ENCODE data around the gene HLA-DRB5.
"Not testable (repeated sequence)": the region's sequence is repeated elsewhere in the genome, so short reads cannot be mapped to it uniquely, and the experiment has no call there.

DNA sequence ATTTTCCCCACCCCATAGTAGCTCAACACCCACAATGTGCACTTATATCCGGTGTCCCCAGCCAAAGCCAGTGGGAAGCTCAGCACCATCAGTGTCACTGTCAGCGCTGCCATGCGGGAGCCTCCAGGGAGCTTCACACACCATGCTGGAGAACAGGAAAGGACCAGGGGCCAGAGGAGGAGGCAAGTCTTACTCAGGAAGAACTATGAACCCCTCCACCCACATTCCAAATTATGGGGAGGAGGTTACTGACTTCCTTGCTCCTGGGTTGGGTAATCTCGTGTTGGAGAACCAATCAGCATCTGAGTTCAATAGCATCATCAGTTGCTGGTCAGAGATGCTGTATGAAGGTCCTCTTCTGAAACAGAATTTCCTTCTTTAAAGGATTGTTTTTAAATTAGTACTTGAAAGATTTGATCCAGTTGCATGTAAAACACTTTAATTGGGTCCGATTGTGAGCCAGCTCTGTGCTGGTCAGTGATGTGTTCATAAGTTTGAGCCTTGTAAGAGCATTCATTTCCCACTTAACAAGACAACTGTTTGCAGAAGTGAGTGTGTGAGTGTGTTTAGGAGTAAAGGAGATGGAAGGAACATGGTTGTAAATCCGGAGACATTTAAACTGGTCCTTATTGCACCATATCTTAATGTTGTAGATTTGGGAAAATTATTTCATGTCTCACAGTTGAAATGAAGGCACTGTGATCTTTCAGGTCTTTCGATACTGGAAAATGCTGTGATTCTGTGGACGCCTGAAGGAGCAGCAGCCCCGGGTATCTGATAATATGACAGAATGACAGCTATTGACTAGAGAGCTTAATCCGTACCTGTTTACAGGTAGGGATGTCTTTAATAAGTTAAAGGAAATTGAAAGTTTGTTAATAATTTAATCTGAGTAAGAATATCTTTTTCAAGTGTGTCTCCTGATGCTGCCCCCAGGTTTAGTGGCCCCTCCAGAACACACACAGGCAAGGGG lies 56.4 kb downstream of the HLA-DRB5 start:
- TF ChIP-seq, protein P1, sequence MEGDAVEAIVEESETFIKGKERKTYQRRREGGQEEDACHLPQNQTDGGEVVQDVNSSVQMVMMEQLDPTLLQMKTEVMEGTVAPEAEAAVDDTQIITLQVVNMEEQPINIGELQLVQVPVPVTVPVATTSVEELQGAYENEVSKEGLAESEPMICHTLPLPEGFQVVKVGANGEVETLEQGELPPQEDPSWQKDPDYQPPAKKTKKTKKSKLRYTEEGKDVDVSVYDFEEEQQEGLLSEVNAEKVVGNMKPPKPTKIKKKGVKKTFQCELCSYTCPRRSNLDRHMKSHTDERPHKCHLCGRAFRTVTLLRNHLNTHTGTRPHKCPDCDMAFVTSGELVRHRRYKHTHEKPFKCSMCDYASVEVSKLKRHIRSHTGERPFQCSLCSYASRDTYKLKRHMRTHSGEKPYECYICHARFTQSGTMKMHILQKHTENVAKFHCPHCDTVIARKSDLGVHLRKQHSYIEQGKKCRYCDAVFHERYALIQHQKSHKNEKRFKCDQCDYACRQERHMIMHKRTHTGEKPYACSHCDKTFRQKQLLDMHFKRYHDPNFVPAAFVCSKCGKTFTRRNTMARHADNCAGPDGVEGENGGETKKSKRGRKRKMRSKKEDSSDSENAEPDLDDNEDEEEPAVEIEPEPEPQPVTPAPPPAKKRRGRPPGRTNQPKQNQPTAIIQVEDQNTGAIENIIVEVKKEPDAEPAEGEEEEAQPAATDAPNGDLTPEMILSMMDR (IDR thresholded peaks at IDR 0.05 in 4 of 5, conservative IDR thresholded peaks at IDR 0.05 in 1 of 5): not testable (repeated sequence)
- TF ChIP-seq POLR2A (IDR thresholded peaks at IDR 0.05): not testable (repeated sequence)

All from gastrocnemius medialis (tissue), 4 donors.